ENCODE data around the gene RFNG. TPM values are rescaled to one million over a fixed set of nuclear protein-coding genes. Genes with fewer than 3 reads are reported as not detected.

Gene RFNG
- total RNA-seq, 1 experiment from 2014 or later, result 23.8 TPM

GRCh38 chr17:82030470-82031302, 20.9 kb downstream of the RFNG start:
- Histone ChIP-seq H3K4me3 (peak overlapping the region; percentile 48), H3K27ac (no peak overlapping the region), H3K27me3 (replicated peaks) (no peaks in the 10 kb centered on the region), H3K4me1 (replicated peaks) (peaks cover 21% of the 10 kb centered on the region), H3K9me3 (replicated peaks) (no peaks in the 10 kb centered on the region), H3K36me3 (peaks cover 26% of the 10 kb centered on the region)
- DNase-seq (ENCODE audit: low read depth in 1 of 2, low spot score in 2 of 2), result peak; percentile 83 to 91

GRCh38 chr17:82029990-82030469, 21.6 kb downstream of the RFNG start:
- DNase-seq (ENCODE audit: low read depth in 1 of 2, low spot score in 2 of 2), result no peak

GRCh38 chr17:82029391-82029790, 22.2 kb downstream of the RFNG start:
- Histone ChIP-seq H3K27me3 (replicated peaks) (no peaks in the 10 kb centered on the region), H3K9me3 (replicated peaks) (no peaks in the 10 kb centered on the region), H3K36me3 (peaks cover 18% of the 10 kb centered on the region), H3K27ac (no peak overlapping the region), H3K4me3 (no peak overlapping the region), H3K4me1 (replicated peaks) (peaks cover 23% of the 10 kb centered on the region)
- DNase-seq (ENCODE audit: low read depth in 1 of 2, low spot score in 2 of 2), result no peak

More at GRCh38 chr17:82029990-82030469, 21.6 kb downstream of the RFNG start:
- H3K27me3 ChIP-seq (replicated peaks), result no peaks in the 10 kb centered on the region
- no peak overlapping the region; the same call in 1 of the 2 replicates for H3K4me3 ChIP-seq
- H3K36me3 ChIP-seq, result peaks cover 19% of the 10 kb centered on the region
- H3K27ac ChIP-seq, result no peak overlapping the region
- peaks cover 21% of the 10 kb centered on the region for H3K4me1 ChIP-seq (replicated peaks)
- H3K9me3 ChIP-seq (replicated peaks), result no peaks in the 10 kb centered on the region

- H3K27ac ChIP-seq, result no peak overlapping the region
- H3K4me3 ChIP-seq, result no peak overlapping the region
- H3K9me3 ChIP-seq (replicated peaks), result no peaks in the 10 kb centered on the region
- H3K27me3 ChIP-seq (replicated peaks), result no peaks in the 10 kb centered on the region
- peaks cover 18% of the 10 kb centered on the region for H3K36me3 ChIP-seq
- peaks cover 27% of the 10 kb centered on the region for H3K4me1 ChIP-seq (replicated peaks)
- DNase-seq (ENCODE audit: low read depth in 1 of 2, low spot score in 2 of 2), result no peak
Measured at GRCh38 chr17:82028966-82029365, 22.6 kb downstream of the RFNG start.

- Histone ChIP-seq H3K27ac (no peak overlapping the region), H3K36me3 (peaks cover 18% of the 10 kb centered on the region), H3K4me1 (replicated peaks) (peaks cover 34% of the 10 kb centered on the region), H3K9me3 (replicated peaks) (no peaks in the 10 kb centered on the region), H3K4me3 (no peak overlapping the region), H3K27me3 (replicated peaks) (no peaks in the 10 kb centered on the region)
- no peak for DNase-seq (ENCODE audit: low read depth in 1 of 2, low spot score in 2 of 2)
Measured at GRCh38 chr17:82028246-82028645, 23.4 kb downstream of the RFNG start.

- H3K36me3 ChIP-seq, result peaks cover 19% of the 10 kb centered on the region
- H3K4me1 ChIP-seq (replicated peaks), result peaks cover 40% of the 10 kb centered on the region
- no peaks in the 10 kb centered on the region; the same call in 1 of the 2 replicates for H3K9me3 ChIP-seq (replicated peaks)
- no peaks in the 10 kb centered on the region for H3K27me3 ChIP-seq (replicated peaks)
- no peak overlapping the region for H3K27ac ChIP-seq
- no peak for DNase-seq (ENCODE audit: low read depth in 1 of 2, low spot score in 2 of 2)
- no peak overlapping the region for H3K4me3 ChIP-seq
Measured at GRCh38 chr17:82025401-82026107, 26.1 kb downstream of the RFNG start.

GRCh38 chr17:82024859-82025258, 26.8 kb downstream of the RFNG start:
- H3K9me3 ChIP-seq (replicated peaks), result no peaks in the 10 kb centered on the region; the same call in 1 of the 2 replicates
- H3K27me3 ChIP-seq (replicated peaks), result no peaks in the 10 kb centered on the region
- H3K36me3 ChIP-seq, result peaks cover 20% of the 10 kb centered on the region
- DNase-seq (ENCODE audit: low read depth in 1 of 2, low spot score in 2 of 2), result no peak
- H3K4me1 ChIP-seq (replicated peaks), result peaks cover 33% of the 10 kb centered on the region
- no peak overlapping the region for H3K27ac ChIP-seq
- H3K4me3 ChIP-seq, result no peak overlapping the region

GRCh38 chr17:82023447-82024241, 28.0 kb downstream of the RFNG start:
- peaks cover 23% of the 10 kb centered on the region for H3K36me3 ChIP-seq
- no peak overlapping the region for H3K27ac ChIP-seq
- no peaks in the 10 kb centered on the region for H3K27me3 ChIP-seq (replicated peaks)
- H3K4me3 ChIP-seq, result peak overlapping the region; percentile 92
- peak in 1 of 2 experiments; percentile 59 for DNase-seq (ENCODE audit: low read depth in 1 of 2, low spot score in 2 of 2)
- no peaks in the 10 kb centered on the region; the same call in 1 of the 2 replicates for H3K9me3 ChIP-seq (replicated peaks)
- H3K4me1 ChIP-seq (replicated peaks), result peaks cover 33% of the 10 kb centered on the region

GRCh38 chr17:82022981-82023446, 28.6 kb downstream of the RFNG start, which contains the start of gene LRRC45:
LRRC45 (plus strand) TSS chr17:82023305; CDS start chr17:82023644, 339 bp downstream.
- peaks cover 27% of the 10 kb centered on the region for H3K36me3 ChIP-seq
- no peaks in the 10 kb centered on the region; the same call in 1 of the 2 replicates for H3K9me3 ChIP-seq (replicated peaks)
- H3K27ac ChIP-seq, result peak within 1 kb of the TSS; percentile 48
- no peaks in the 10 kb centered on the region for H3K27me3 ChIP-seq (replicated peaks)
- H3K4me1 ChIP-seq (replicated peaks), result peaks cover 33% of the 10 kb centered on the region
- DNase-seq (ENCODE audit: low read depth in 1 of 2, low spot score in 2 of 2), result peak; percentile 100
- peak within 1 kb of the TSS; percentile 92 for H3K4me3 ChIP-seq

GRCh38 chr17:82022310-82022980, 29.2 kb downstream of the RFNG start, which contains the start of gene CENPX:
CENPX (minus strand) TSS chr17:82022878; CDS start chr17:82022861, 17 bp downstream.
- H3K27ac ChIP-seq, result peak within 1 kb of the TSS; percentile 48
- peaks cover 33% of the 10 kb centered on the region for H3K4me1 ChIP-seq (replicated peaks)
- no peaks in the 10 kb centered on the region; the same call in 1 of the 2 replicates for H3K9me3 ChIP-seq (replicated peaks)
- H3K4me3 ChIP-seq, result peak within 1 kb of the TSS; percentile 92
- no peak for DNase-seq (ENCODE audit: low read depth in 1 of 2, low spot score in 2 of 2)
- no peaks in the 10 kb centered on the region for H3K27me3 ChIP-seq (replicated peaks)
- peaks cover 33% of the 10 kb centered on the region for H3K36me3 ChIP-seq

GRCh38 chr17:82021900-82022309, 29.7 kb downstream of the RFNG start:
- Histone ChIP-seq H3K4me3 (peak overlapping the region; percentile 92), H3K4me1 (replicated peaks) (peaks cover 33% of the 10 kb centered on the region), H3K27ac (no peak overlapping the region), H3K27me3 (replicated peaks) (no peaks in the 10 kb centered on the region), H3K9me3 (replicated peaks) (no peaks in the 10 kb centered on the region; the same call in 1 of the 2 replicates), H3K36me3 (peaks cover 37% of the 10 kb centered on the region)
- peak in 1 of 2 experiments; percentile 42 for DNase-seq (ENCODE audit: low read depth in 1 of 2, low spot score in 2 of 2)

- no peak overlapping the region for H3K27ac ChIP-seq
- H3K4me3 ChIP-seq, result peak overlapping the region; percentile 92
- peaks cover 33% of the 10 kb centered on the region for H3K4me1 ChIP-seq (replicated peaks)
- no peaks in the 10 kb centered on the region; the same call in 1 of the 2 replicates for H3K9me3 ChIP-seq (replicated peaks)
- peaks cover 41% of the 10 kb centered on the region for H3K36me3 ChIP-seq
- H3K27me3 ChIP-seq (replicated peaks), result no peaks in the 10 kb centered on the region
- peak; percentile 77 to 91 for DNase-seq (ENCODE audit: low read depth in 1 of 2, low spot score in 2 of 2)
Measured at GRCh38 chr17:82021107-82021899, 30.3 kb downstream of the RFNG start.
